Measurements from ENCODE around the gene ZSCAN21.
"Not testable (repeated sequence)": the region's sequence is repeated elsewhere in the genome, so short reads cannot be mapped to it uniquely, and the experiment has no call there.

ZSCAN21 gene

GRCh38 chr7:100011516-100011915, 38.1 kb upstream of the ZSCAN21 start:
- TF ChIP-seq CTCF (conservative IDR thresholded peaks at IDR 0.05; ENCODE audit: low read depth, low read length): no peak

GRCh38 chr7:100012385-100013327, 36.9 kb upstream of the ZSCAN21 start:
- DNase-seq (ENCODE audit: low read depth): not testable (repeated sequence)

More at GRCh38 chr7:100011516-100011915, 38.1 kb upstream of the ZSCAN21 start:
- DNase-seq (ENCODE audit: low read depth): no peak
- H3K4me3 ChIP-seq (ENCODE audit: low read length): no peak overlapping the region

DNA sequence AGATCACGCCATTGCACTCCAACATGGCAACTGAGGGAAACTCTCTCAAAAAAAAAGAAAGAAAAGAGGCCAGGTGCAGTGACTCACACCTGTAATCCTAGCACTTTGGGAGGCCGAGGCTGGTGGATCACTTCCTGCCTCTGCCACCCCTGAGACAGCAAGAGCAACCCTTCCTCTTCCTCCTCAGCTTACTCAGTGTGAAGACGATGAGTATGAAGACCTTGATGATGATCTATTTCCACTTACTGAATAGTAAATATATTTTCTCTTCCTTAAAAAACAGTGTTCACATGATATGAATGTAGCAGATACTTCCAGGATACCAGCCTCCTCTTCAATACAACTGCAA, 36.3 kb upstream of the ZSCAN21 start:
- no peak for DNase-seq (ENCODE audit: low read depth)
- H3K4me3 ChIP-seq (ENCODE audit: low read length): no peak overlapping the region
- TF ChIP-seq CTCF (conservative IDR thresholded peaks at IDR 0.05; ENCODE audit: low read depth, low read length): no peak

More at GRCh38 chr7:100012385-100013327, 36.9 kb upstream of the ZSCAN21 start:
- not testable (repeated sequence) for H3K4me3 ChIP-seq (ENCODE audit: low read length)

DNA sequence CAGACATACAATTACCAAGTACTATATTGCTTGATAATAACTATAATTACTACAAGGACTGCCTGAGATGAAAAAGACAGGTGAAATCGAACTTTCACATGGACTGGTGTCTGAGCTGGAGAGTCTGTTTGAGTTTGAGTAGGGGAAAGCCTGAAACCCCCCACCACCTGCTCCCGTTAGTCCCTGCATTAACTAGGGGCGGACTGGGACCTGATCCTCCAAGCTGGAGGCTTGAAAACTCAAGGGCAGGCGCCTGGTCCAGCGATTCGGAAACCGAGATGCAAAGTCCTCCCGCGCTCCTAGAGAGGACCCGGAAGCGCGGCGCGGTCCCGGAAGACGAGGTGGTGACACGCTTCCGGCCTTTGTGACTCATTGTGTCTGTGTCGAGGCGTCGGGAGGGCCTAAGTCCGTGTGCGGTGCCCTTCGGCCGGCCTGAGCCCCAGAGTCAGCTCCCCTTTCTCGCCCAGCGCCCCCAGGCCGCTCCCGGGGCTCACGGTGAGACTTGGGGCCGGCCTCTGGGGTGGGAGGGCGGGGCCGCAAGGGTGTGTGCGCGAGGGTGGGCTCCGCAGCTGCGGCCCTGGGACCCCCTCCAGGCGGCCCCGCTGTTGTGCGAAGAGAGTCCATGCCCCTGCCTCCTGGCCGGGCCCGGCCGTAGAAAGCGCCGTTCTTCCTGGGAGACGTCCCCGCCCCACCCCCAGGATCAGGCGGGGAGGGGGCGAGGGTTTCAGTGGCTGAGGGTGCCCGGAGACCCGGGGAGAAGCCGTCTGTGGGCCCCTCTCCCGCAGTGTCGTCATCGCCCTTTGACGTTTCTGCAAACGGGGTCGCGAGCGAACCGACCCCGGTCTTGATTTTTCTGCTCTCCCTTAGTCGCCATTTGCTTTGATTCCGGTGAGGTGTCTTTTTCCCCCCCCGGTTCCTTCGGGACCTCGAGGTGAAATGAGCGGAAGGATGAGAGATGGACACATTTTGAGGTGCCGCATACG, 34.1 kb upstream of the ZSCAN21 start, which contains the start of gene ZKSCAN1:
TSS of gene ZKSCAN1 (plus strand) at position 365 of the 983 bp plus-strand sequence. CDS start 7,911 bp downstream, outside the sequence.
- TF ChIP-seq CTCF (conservative IDR thresholded peaks at IDR 0.05; ENCODE audit: low read depth, low read length): no peak
- peak; percentile 72 for DNase-seq (ENCODE audit: low read depth)
- peak within 1 kb of the TSS; percentile 97 for H3K4me3 ChIP-seq (ENCODE audit: low read length)

- no peak for TF ChIP-seq CTCF (conservative IDR thresholded peaks at IDR 0.05; ENCODE audit: low read depth, low read length)
Observed at GRCh38 chr7:100016215-100016901, 33.2 kb upstream of the ZSCAN21 start.

GRCh38 chr7:100017300-100017699, 32.3 kb upstream of the ZSCAN21 start:
- DNase-seq (ENCODE audit: low read depth): no peak
- TF ChIP-seq CTCF (conservative IDR thresholded peaks at IDR 0.05; ENCODE audit: low read depth, low read length): no peak
- H3K4me3 ChIP-seq (ENCODE audit: low read length): no peak overlapping the region

More at GRCh38 chr7:100016215-100016901, 33.2 kb upstream of the ZSCAN21 start:
- H3K4me3 ChIP-seq (ENCODE audit: low read length): peak overlapping the region; percentile 97
- no peak for DNase-seq (ENCODE audit: low read depth)
